Ovary (tissue), 9 donors: Measurements from ENCODE around the gene UGT1A1. TPM values are rescaled to one million over a fixed set of nuclear protein-coding genes. Genes with fewer than 3 reads are reported as not detected.

Experiments used
- DNase-seq, 5 donors: peaks; one replicate each; pipeline ENCODE4 v3.0.0-alpha.2; 2019 to 2020
- H3K27ac ChIP-seq, 2 donors: fragments of 200-600 bp; one replicate each; pipeline versions ENCODE4 v1.5.1 to v1.8.0; 2019 to 2022
- H3K27me3 ChIP-seq: fragments of 200-600 bp; one replicate; pipeline ENCODE4 v1.8.0; 2022
- H3K36me3 ChIP-seq: fragments of 200-600 bp; sonication (generic); one replicate; pipeline ENCODE4 v1.5.1; 2019
- H3K4me1 ChIP-seq: one replicate; pipeline ENCODE4 v1.8.1; 2013; ENCODE audit warnings: mild to moderate bottlenecking, moderate library complexity; ENCODE audit not compliant: insufficient read depth
- H3K4me3 ChIP-seq: fragments of 200-600 bp; sonication (generic); one replicate; pipeline ENCODE4 v1.5.1; 2017
- H3K9me3 ChIP-seq, 2 donors: fragments of 200-600 bp in 1 of 2; sonication (generic) in 1 of 2; one replicate each; pipeline versions ENCODE4 v1.5.1 to v1.8.1; 2013 to 2019; ENCODE audit warnings: mild to moderate bottlenecking in 1 of 2, moderate library complexity in 1 of 2
- CTCF ChIP-seq, 3 donors: fragments of 450-650 bp in 2 of 3; fragments of 200-600 bp in 1 of 3; IDR thresholded peaks; one replicate each; pipeline versions ENCODE4 v1.5.1 to v1.8.0; 2016 to 2022; ENCODE audit warnings: antibody characterized with exemption in 3 of 3, mild to moderate bottlenecking in 1 of 3
- EP300 ChIP-seq: sonication (generic); formaldehyde crosslinking; IDR thresholded peaks from one replicate; pipeline ENCODE4 v1.6.1; 2017; ENCODE audit warnings: antibody characterized with exemption
- POLR2A ChIP-seq: fragments of 450-650 bp; IDR thresholded peaks from one replicate; pipeline ENCODE4 v1.6.1; 2017; ENCODE audit warnings: antibody characterized with exemption, mild to moderate bottlenecking, moderate library complexity
- WGBS, 3 donors: extraction: QIAGEN DNeasy Blood & Tissue Kit in 1 of 3; methylation state at CpG; one replicate each; pipeline versions ENCODE4 v1.1.5 to v1.1.7; 2013 to 2017; 5-methylcytosine and 5-hydroxymethylcytosine counted together
- intact Hi-C, 4 donors: fragments of 100-400 bp; cut with DNase I; formaldehyde crosslinking; loops; one replicate each; pipeline versions ENCODE4 v1.11.0 to v1.15.1; 2022 to 2023
- polyA plus RNA-seq, 2 donors: library from polyadenylated mRNA; stranded (reverse); fragments of 200-250 nt in 1 of 2; fragments of 350-450 nt in 1 of 2; fragmentation: Illumina TruSeq in 1 of 2; extraction: RNeasy Lipid Tissue Mini Kit (QIAGEN cat#74804) in 1 of 2; gene quantifications; one replicate each; pipeline ENCODE4 v1.2.3, GENCODE V29; 2013 to 2014
- total RNA-seq, 7 donors: library from RNA; depleted of rRNA in 2 of 7; stranded (reverse); fragments of >200 nt in 2 of 7; fragmentation: NEBNext Ultra II Directional in 3 of 7; extraction: Animal tissue kit (Norgen Biotek cat#: 25700) in 3 of 7; gene quantifications; one replicate each; pipeline versions ENCODE4 v1.1.0 to v1.2.4, GENCODE V29; 2016 to 2023
- donor health status: DM: no; HTN: no; CAD: no; lungs with moderate emphysema.
- donor health status: DM: no; HTN: no; CAD: no.
- donor health status: Bipolar disorder and iron deficiency.
- donor health status: DM: yes; HTN: yes; CAD: no.
- donor health status: DM: no; HTN: no; CAD: no.
- donor health status: DM: yes; HTN: yes; CAD: no.

UGT1A1 gene
- total and polyA plus RNA-seq, 9 donors, result 0.13 to 0.15 TPM; not detected in 7

DNA sequence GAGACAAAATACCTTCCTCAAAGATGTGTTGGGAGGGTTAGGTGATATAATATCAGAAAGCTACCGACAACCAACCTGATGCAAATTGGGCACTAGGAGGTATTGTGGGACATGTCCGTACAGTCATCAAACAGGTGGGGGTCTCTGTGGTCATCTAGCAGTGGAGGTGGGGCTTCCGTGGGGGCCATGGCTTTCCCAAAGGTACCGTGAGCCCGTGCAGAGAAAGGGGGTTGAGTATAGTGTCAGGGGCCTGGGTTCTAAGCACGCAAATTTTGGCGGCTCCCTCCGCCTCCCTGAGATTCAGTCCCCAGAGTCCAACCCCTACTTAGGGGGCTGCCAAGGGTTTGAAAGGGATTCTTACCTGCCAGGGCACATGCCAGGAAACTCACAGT, 61.6 kb downstream of the UGT1A1 start:
- Histone ChIP-seq H3K4me3 (no peak overlapping the region), H3K9me3 (no peaks in the 10 kb centered on the region), H3K27ac (no peak overlapping the region), H3K4me1 (no peaks in the 10 kb centered on the region), H3K27me3 (no peaks in the 10 kb centered on the region), H3K36me3 (no peaks in the 10 kb centered on the region)
- intact Hi-C loops, result no loop called here
- no peak for DNase-seq
- TF ChIP-seq POLR2A (no peak), EP300 (no peak), CTCF (IDR thresholded peaks at IDR 0.05) (no peak)
- WGBS, 3 donors, result 87 to 92% (median 88%) methylated on average over 8 of the region's 8 CpGs

GRCh38 chr2:233822101-233822771, 62.2 kb downstream of the UGT1A1 start:
- Histone ChIP-seq H3K27me3 (no peaks in the 10 kb centered on the region), H3K4me1 (no peaks in the 10 kb centered on the region), H3K27ac (no peak overlapping the region), H3K36me3 (no peaks in the 10 kb centered on the region), H3K4me3 (no peak overlapping the region), H3K9me3 (no peaks in the 10 kb centered on the region)
- TF ChIP-seq POLR2A (no peak), EP300 (no peak), CTCF (IDR thresholded peaks at IDR 0.05) (no peak)
- intact Hi-C loops, result no loop called here
- no peak for DNase-seq
- 87 to 92% (median 92%) methylated on average over 19 to 21 of the region's 21 CpGs for WGBS, 3 donors

Other genes with a start within 250 kb of the UGT1A1 start
- gene USP40, start 193.5 kb upstream of the UGT1A1 start, total RNA-seq, result 10 to 100 TPM; 24.4 to 44.6 (median 36.2) TPM
- gene USP40, start 193.5 kb upstream of the UGT1A1 start, polyA plus RNA-seq, result 10 to 100 TPM; 18.0 to 29.4 TPM
- gene UGT1A8, start 142.6 kb upstream of the UGT1A1 start, total RNA-seq, result not detected
- gene UGT1A8, start 142.6 kb upstream of the UGT1A1 start, polyA plus RNA-seq, result not detected
- gene UGT1A10, start 123.8 kb upstream of the UGT1A1 start, total RNA-seq, result not detected
- not detected for gene UGT1A10, start 123.8 kb upstream of the UGT1A1 start, polyA plus RNA-seq
- gene UGT1A9, start 88.4 kb upstream of the UGT1A1 start, total RNA-seq, result under 1 TPM in 1 of 7 donors, not detected in 6; 0.36 TPM
- gene UGT1A9, start 88.4 kb upstream of the UGT1A1 start, polyA plus RNA-seq, result not detected
- not detected for gene UGT1A7, start 78.4 kb upstream of the UGT1A1 start, total RNA-seq
- gene UGT1A7, start 78.4 kb upstream of the UGT1A1 start, polyA plus RNA-seq, result not detected
- not detected for gene UGT1A6, start 67.4 kb upstream of the UGT1A1 start, total RNA-seq
- not detected for gene UGT1A6, start 67.4 kb upstream of the UGT1A1 start, polyA plus RNA-seq
- not detected for gene UGT1A5, start 47.4 kb upstream of the UGT1A1 start, total RNA-seq
- gene UGT1A5, start 47.4 kb upstream of the UGT1A1 start, polyA plus RNA-seq, result not detected
- gene UGT1A4, start 41.5 kb upstream of the UGT1A1 start, total RNA-seq, result under 1 TPM in 2 of 7 donors, not detected in 5; 0.11 to 0.36 TPM
- gene UGT1A4, start 41.5 kb upstream of the UGT1A1 start, polyA plus RNA-seq, result not detected
- not detected for gene UGT1A3, start 31.2 kb upstream of the UGT1A1 start, total RNA-seq
- not detected for gene UGT1A3, start 31.2 kb upstream of the UGT1A1 start, polyA plus RNA-seq
- gene MROH2A, start 18.1 kb downstream of the UGT1A1 start, total RNA-seq, result not detected
- gene MROH2A, start 18.1 kb downstream of the UGT1A1 start, polyA plus RNA-seq, result not detected
- gene HJURP, start 94.3 kb downstream of the UGT1A1 start, total RNA-seq, result 1 to 10 TPM in 1 of 7 donors, under 1 TPM in 2, not detected in 4; 0.07 to 1.3 (median 0.94) TPM
- gene HJURP, start 94.3 kb downstream of the UGT1A1 start, polyA plus RNA-seq, result 1 to 10 TPM in 1 of 2 donors, under 1 TPM in 1; 0.48 to 1.5 TPM
- under 1 TPM in 1 of 7 donors, not detected in 6; 0.92 TPM for gene TRPM8, start 157.1 kb downstream of the UGT1A1 start, total RNA-seq
- gene TRPM8, start 157.1 kb downstream of the UGT1A1 start, polyA plus RNA-seq, result not detected